ENCODE measurements around the gene LCN15.

Gene LCN15

GRCh38 chr9:136738960-136739359 lies 25.4 kb downstream of the LCN15 start:
- no peak for DNase-seq

GRCh38 chr9:136735812-136736480 lies 28.4 kb downstream of the LCN15 start:
- DNase-seq: no peak

GRCh38 chr9:136734837-136735496 lies 29.4 kb downstream of the LCN15 start:
- no peak for DNase-seq

GRCh38 chr9:136733611-136734010 lies 30.7 kb downstream of the LCN15 start:
- no peak for DNase-seq

GRCh38 chr9:136732444-136733178 lies 31.7 kb downstream of the LCN15 start:
- no peak for DNase-seq

GRCh38 chr9:136729926-136730325 lies 34.4 kb downstream of the LCN15 start:
- DNase-seq: no peak

- peak in 1 of 2 donors; percentile 34 for DNase-seq
These were observed 35.2 kb downstream of the LCN15 start for GRCh38 chr9:136729144-136729543.

GRCh38 chr9:136728548-136729123 lies 35.7 kb downstream of the LCN15 start:
- peak in 1 of 2 donors; percentile 28 for DNase-seq

- peak; percentile 94 to 95 for DNase-seq
These were observed 36.2 kb downstream of the LCN15 start for GRCh38 chr9:136728080-136728547.

GRCh38 chr9:136726631-136727191 lies 37.6 kb downstream of the LCN15 start:
- DNase-seq: peak; percentile 44 to 52

- DNase-seq: no peak
These were observed 38.2 kb downstream of the LCN15 start for GRCh38 chr9:136726118-136726517.

- no peak for DNase-seq
These were observed 38.7 kb downstream of the LCN15 start for GRCh38 chr9:136725612-136726011.

GRCh38 chr9:136724772-136725171 lies 39.5 kb downstream of the LCN15 start:
- DNase-seq: no peak

- no peak for DNase-seq
These were observed 40.3 kb downstream of the LCN15 start for GRCh38 chr9:136723989-136724388.

- no peak for DNase-seq
These were observed 40.8 kb downstream of the LCN15 start for GRCh38 chr9:136723362-136723976.

GRCh38 chr9:136722969-136723356 lies 41.4 kb downstream of the LCN15 start:
- peak in 1 of 2 donors; percentile 36 for DNase-seq

GRCh38 chr9:136722093-136722968 lies 42.0 kb downstream of the LCN15 start:
- DNase-seq: peak in 1 of 2 donors; percentile 38

- peak in 1 of 2 donors; percentile 46 for DNase-seq
These were observed 42.8 kb downstream of the LCN15 start for GRCh38 chr9:136721339-136722092.

GRCh38 chr9:136720898-136721338 lies 43.4 kb downstream of the LCN15 start:
- peak in 1 of 2 donors; percentile 34 for DNase-seq

GRCh38 chr9:136720251-136720897 lies 43.9 kb downstream of the LCN15 start:
- no peak for DNase-seq

Data from stimulated activated CD4-positive, alpha-beta T cell treated with anti-CD3 and anti-CD28 coated beads, Interleukin-2, amount 100 ng/mL, for 24 hours (primary cell).